ENCODE results near the gene EPB41L1.

EPB41L1 gene

DNA sequence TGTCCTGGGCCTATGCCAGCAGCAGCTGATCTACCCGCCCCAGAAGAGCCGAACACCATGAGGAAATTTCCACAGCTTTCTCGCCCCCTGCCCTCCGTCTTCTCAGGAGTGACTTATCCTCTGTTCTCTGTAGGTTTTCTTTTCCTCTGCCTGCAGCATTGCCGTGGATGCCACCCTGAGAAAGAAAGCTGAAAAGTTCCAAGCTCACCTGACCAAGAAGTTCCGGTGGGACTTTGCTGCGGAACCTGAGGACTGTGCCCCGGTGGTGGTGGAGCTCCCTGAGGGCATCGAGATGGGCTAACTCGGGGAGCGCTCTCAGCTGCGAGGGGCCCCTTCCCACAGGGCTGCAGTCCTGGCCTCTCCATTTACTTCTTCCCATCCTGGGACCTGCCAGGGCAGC is 100.9 kb downstream of the EPB41L1 start:
- no peak overlapping the region for H3K4me3 ChIP-seq (ENCODE audit: low read depth, low read length)
- TF ChIP-seq CTCF (IDR thresholded peaks at IDR 0.05; ENCODE audit: insufficient read depth, low read depth, low read length, missing control alignments): no peak
- DNase-seq (ENCODE audit: low read depth): no peak

DNA sequence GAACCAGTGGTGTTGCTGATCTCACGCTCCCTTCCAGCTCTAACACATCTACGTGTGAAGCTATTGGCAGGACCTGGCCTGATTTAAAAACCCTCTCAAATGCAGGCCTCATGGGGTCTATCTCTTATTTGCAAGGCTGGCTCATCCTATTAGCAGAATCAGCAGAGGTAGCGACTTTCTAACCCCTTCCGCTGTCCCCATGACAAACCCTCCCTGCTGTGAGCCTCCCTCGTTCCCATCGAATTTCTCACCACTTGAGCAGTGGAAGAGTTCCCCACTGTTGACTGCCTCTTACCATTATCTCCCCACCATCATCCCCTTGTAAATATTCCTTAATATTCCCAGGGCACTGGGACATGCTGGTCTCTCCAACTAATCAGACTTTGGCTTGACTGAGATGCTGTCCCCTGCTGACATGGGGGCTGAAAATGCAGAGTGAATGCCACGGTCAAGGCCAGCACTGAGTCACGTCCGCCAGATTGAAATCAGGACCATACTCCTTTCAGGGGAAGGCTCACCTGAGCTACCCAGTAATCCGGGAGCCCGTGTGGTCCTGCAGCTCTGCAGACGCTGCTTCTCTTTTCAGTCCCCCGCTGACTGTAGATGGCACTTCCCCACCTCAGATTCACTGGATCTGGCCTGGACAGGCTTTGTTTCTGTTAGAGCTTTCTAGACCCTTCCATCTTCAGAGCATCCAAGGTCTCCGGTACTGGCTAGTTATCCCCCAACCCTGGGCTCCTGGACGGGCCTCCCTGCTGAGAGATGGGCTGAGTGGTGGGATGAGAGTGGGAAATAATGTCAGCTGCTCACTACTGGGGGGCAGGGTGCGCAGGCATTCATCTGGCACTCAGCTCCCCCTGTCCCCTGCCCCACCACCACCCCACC is 104.9 kb downstream of the EPB41L1 start:
- H3K4me3 ChIP-seq (ENCODE audit: low read depth, low read length): no peak overlapping the region
- TF ChIP-seq CTCF (IDR thresholded peaks at IDR 0.05; ENCODE audit: insufficient read depth, low read depth, low read length, missing control alignments): no peak
- no peak for DNase-seq (ENCODE audit: low read depth)

GRCh38 chr20:36260316-36260715 is 105.8 kb downstream of the EPB41L1 start:
- TF ChIP-seq CTCF (IDR thresholded peaks at IDR 0.05; ENCODE audit: insufficient read depth, low read depth, low read length, missing control alignments): no peak
- no peak for DNase-seq (ENCODE audit: low read depth)
- H3K4me3 ChIP-seq (ENCODE audit: low read depth, low read length): no peak overlapping the region

GRCh38 chr20:36261389-36262105 is 107.0 kb downstream of the EPB41L1 start:
- no peak for TF ChIP-seq CTCF (IDR thresholded peaks at IDR 0.05; ENCODE audit: insufficient read depth, low read depth, low read length, missing control alignments)
- H3K4me3 ChIP-seq (ENCODE audit: low read depth, low read length): no peak overlapping the region
- DNase-seq (ENCODE audit: low read depth): no peak

- no peak overlapping the region for H3K4me3 ChIP-seq (ENCODE audit: low read depth, low read length)
- TF ChIP-seq CTCF (IDR thresholded peaks at IDR 0.05; ENCODE audit: insufficient read depth, low read depth, low read length, missing control alignments): no peak
- no peak for DNase-seq (ENCODE audit: low read depth)
These were observed 107.9 kb downstream of the EPB41L1 start for GRCh38 chr20:36262440-36262839.

GRCh38 chr20:36264426-36265246 is 110.1 kb downstream of the EPB41L1 start:
- no peak overlapping the region for H3K4me3 ChIP-seq (ENCODE audit: low read depth, low read length)
- no peak for DNase-seq (ENCODE audit: low read depth)
- no peak for TF ChIP-seq CTCF (IDR thresholded peaks at IDR 0.05; ENCODE audit: insufficient read depth, low read depth, low read length, missing control alignments)
